GM23338 (cell line): Measurements from ENCODE around the gene NECTIN2. TPM values are rescaled to one million over a fixed set of nuclear protein-coding genes. Genes with fewer than 3 reads are reported as not detected.

Experiments
- ATAC-seq: fragments of 200-7000 bp; cut with Tn5 transposase; 3 replicates; pipeline ENCODE4 v1.9.1; 2020
- DNase-seq: peaks from one replicate; pipeline ENCODE4 v3.0.0-alpha.2; 2015; ENCODE audit warnings: low spot score
- H2AFZ ChIP-seq: fragments of 200-600 bp; sonication (generic); 2 replicates; pipeline ENCODE4 v1.8.0; 2016; ENCODE audit warnings: antibody characterized with exemption, mild to moderate bottlenecking, moderate library complexity
- H3F3A ChIP-seq: fragments of 200-600 bp; sonication (generic); replicated peaks from 2 replicates; pipeline ENCODE4 v1.8.0; 2017; ENCODE audit warnings: antibody characterized with exemption, mixed run types, low read depth
- H3K27ac ChIP-seq: fragments of 200-600 bp; sonication (generic); 2 replicates; pipeline ENCODE4 v1.6.1; 2016; ENCODE audit warnings: low read depth
- H3K27me3 ChIP-seq: fragments of 200-600 bp; sonication (generic); 2 replicates; pipeline ENCODE4 v1.8.0; 2016; ENCODE audit warnings: mild to moderate bottlenecking, mixed run types, moderate library complexity; ENCODE audit not compliant: insufficient read depth
- H3K36me3 ChIP-seq: fragments of 200-600 bp; sonication (generic); 2 replicates; pipeline ENCODE4 v1.8.0; 2016; ENCODE audit warnings: mild to moderate bottlenecking; ENCODE audit not compliant: insufficient read depth
- H3K4me1 ChIP-seq: fragments of 200-600 bp; sonication (generic); 2 replicates; pipeline ENCODE4 v1.8.0; 2016; ENCODE audit warnings: mild to moderate bottlenecking, moderate library complexity; ENCODE audit not compliant: insufficient read depth
- H3K4me2 ChIP-seq: fragments of 200-600 bp; sonication (generic); 2 replicates; pipeline ENCODE4 v1.7.1; 2017; ENCODE audit warnings: mixed run types
- H3K4me3 ChIP-seq: fragments of 200-600 bp; sonication (generic); 2 replicates; pipeline ENCODE4 v1.6.1; 2016; ENCODE audit warnings: mixed run types
- H3K79me2 ChIP-seq: fragments of 200-600 bp; sonication (generic); replicated peaks from 2 replicates; pipeline ENCODE4 v1.8.0; 2017; ENCODE audit warnings: mild to moderate bottlenecking; ENCODE audit not compliant: insufficient read depth
- H3K9me2 ChIP-seq: fragments of 200-600 bp; sonication (generic); 2 replicates; pipeline ENCODE4 v1.8.0; 2017; ENCODE audit not compliant: insufficient read depth
- H4K20me1 ChIP-seq: fragments of 200-600 bp; sonication (generic); replicated peaks from 2 replicates; pipeline ENCODE4 v1.8.0; 2017; ENCODE audit warnings: mild to moderate bottlenecking; ENCODE audit not compliant: insufficient read depth
- H3K27ac Mint-ChIP-seq: 2 replicates; pipeline ENCODE4 v1.8.0; 2020; ENCODE audit warnings: inconsistent platforms, mild to moderate bottlenecking, moderate library complexity, mixed read lengths
- H3K27me3 Mint-ChIP-seq: 3 replicates; pipeline ENCODE4 v1.8.0; 2022; ENCODE audit warnings: low read depth, mild to moderate bottlenecking, moderate library complexity, mixed read lengths, inconsistent platforms; ENCODE audit not compliant: insufficient read depth, poor library complexity
- H3K36me3 Mint-ChIP-seq: 3 replicates; pipeline ENCODE4 v1.8.0; 2021; ENCODE audit warnings: low read depth, mild to moderate bottlenecking, inconsistent platforms, moderate library complexity, mixed read lengths
- H3K4me1 Mint-ChIP-seq: 3 replicates; pipeline ENCODE4 v1.8.0; 2020; ENCODE audit warnings: mild to moderate bottlenecking, inconsistent platforms, mixed read lengths
- H3K4me3 Mint-ChIP-seq: 3 replicates; pipeline ENCODE4 v1.8.0; 2021; ENCODE audit warnings: moderate library complexity, mild to moderate bottlenecking, inconsistent platforms, mixed read lengths
- H3K9me3 Mint-ChIP-seq: 3 replicates; pipeline ENCODE4 v1.8.0; 2020; ENCODE audit warnings: moderate library complexity, mild to moderate bottlenecking, inconsistent platforms, mixed read lengths
- CREB1 ChIP-seq: fragments of 250-450 bp; sonication (Bioruptor Pico); IDR thresholded peaks from 2 replicates; pipeline ENCODE4 v1.5.0; 2020; ENCODE audit warnings: low read depth, mild to moderate bottlenecking, moderate library complexity
- EZH2 ChIP-seq: fragments of 200-600 bp; sonication (generic); IDR thresholded peaks from one replicate; pipeline ENCODE4 v1.8.0; 2017; ENCODE audit warnings: antibody characterized with exemption, mild to moderate bottlenecking, low read depth; ENCODE audit not compliant: unreplicated experiment
- EZH2phosphoT487 ChIP-seq: fragments of 200-600 bp; sonication (generic); IDR thresholded peaks from one replicate; pipeline ENCODE4 v1.8.1; 2018; ENCODE audit warnings: antibody characterized with exemption; ENCODE audit not compliant: unreplicated experiment
- JUNB ChIP-seq: IDR thresholded peaks from one replicate; pipeline ENCODE4 v1.6.1; 2016; ENCODE audit warnings: antibody characterized with exemption; ENCODE audit not compliant: unreplicated experiment
- POLR2AphosphoS5 ChIP-seq: IDR thresholded peaks from 2 replicates; pipeline ENCODE4 v1.6.1; 2016; ENCODE audit warnings: antibody characterized with exemption, low read depth
- STAT1 ChIP-seq: IDR thresholded peaks from one replicate; pipeline ENCODE4 v1.6.1; 2016; ENCODE audit warnings: antibody characterized with exemption; ENCODE audit not compliant: unreplicated experiment
- ZNF114 ChIP-seq: fragments of 250-450 bp; sonication (Bioruptor Pico); IDR thresholded peaks from 2 replicates; pipeline ENCODE4 v1.5.0; 2020; ENCODE audit warnings: mild to moderate bottlenecking, moderate library complexity
- ZNF462 ChIP-seq: fragments of 250-450 bp; sonication (Bioruptor Pico); IDR thresholded peaks from 2 replicates; pipeline ENCODE4 v1.5.0; 2020; ENCODE audit warnings: mild to moderate bottlenecking, moderate library complexity
- polyA plus RNA-seq: library from polyadenylated mRNA; unstranded; fragments of >200 nt; fragmentation: Nextera tagmentation; extraction: Ambion mirVana; gene quantifications from 2 replicates; pipeline ENCODE4 v1.2.1, GENCODE V29; 2016
- total RNA-seq: library from RNA; depleted of rRNA; stranded (reverse); fragments of >200 nt; shearing (Covaris generic); gene quantifications from 2 replicates; pipeline ENCODE4 v1.2.3, GENCODE V29; 2014
- TF ChIP-seq, protein P1 (sequence below): IDR thresholded peaks from 2 replicates; pipeline ENCODE4 v1.6.1; 2016; ENCODE audit warnings: antibody characterized with exemption

NECTIN2 gene
- total and polyA plus RNA-seq, 2 experiments from 2014 or later: 109 to 230 TPM

DNA sequence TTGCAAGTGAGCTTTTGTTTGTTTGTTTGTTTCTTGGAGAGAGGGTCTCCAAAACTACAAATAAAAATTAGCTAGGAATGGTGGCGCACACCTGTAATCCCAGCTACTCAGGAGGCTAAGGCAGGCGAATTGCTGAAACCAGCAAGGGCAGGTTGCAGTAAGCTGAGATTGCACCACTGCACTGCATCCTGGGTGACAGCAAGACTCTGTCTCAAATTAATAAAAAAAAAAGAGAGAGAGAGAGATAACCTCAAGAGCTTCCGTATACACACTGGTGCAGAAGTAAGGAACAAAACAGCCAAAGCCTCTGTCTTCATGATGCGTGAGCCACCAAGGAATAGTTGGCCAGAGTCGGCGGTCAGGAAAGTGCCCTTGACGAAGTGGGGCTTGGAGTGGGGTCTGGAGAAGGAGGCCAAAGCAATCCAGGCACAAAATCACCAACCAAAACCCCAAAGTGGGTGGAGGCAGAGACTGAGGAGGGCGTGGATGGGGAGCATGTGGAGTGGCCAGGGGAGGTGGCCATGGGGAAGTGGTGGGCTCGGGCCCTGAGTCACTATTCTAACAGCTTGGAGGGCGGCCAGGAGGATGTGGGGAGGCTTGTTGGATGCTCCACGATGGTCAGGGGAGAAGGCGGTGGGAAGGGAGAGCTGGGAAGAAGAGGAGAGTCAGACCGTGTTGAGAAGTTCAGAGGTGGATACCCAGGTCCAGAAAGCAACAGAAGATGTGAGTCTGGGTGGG, 23.8 kb downstream of the NECTIN2 start:
- H3K27me3 ChIP-seq: no peaks in the 10 kb centered on the region
- H2AFZ ChIP-seq: no peak overlapping the region
- Mint-ChIP-seq H3K27ac (no peak overlapping the region), H3K27me3 (peaks cover 12% of the 10 kb centered on the region), H3K9me3 (no peaks in the 10 kb centered on the region), H3K4me3 (no peak overlapping the region; the same call in 2 of the 3 replicates), H3K36me3 (peaks cover 81% of the 10 kb centered on the region), H3K4me1 (no peaks in the 10 kb centered on the region)
- H3K4me1 ChIP-seq: no peaks in the 10 kb centered on the region
- H3K36me3 ChIP-seq: peaks cover 21% of the 10 kb centered on the region
- TF ChIP-seq ZNF462 (CRISPR knock-in tag) (no peak), JUNB (no peak), EZH2phosphoT487 (no peak), CREB1 (CRISPR knock-in tag) (no peak), ZNF114 (CRISPR knock-in tag) (no peak), STAT1 (no peak), EZH2 (no peak), POLR2AphosphoS5 (no peak)
- TF ChIP-seq, protein P1, sequence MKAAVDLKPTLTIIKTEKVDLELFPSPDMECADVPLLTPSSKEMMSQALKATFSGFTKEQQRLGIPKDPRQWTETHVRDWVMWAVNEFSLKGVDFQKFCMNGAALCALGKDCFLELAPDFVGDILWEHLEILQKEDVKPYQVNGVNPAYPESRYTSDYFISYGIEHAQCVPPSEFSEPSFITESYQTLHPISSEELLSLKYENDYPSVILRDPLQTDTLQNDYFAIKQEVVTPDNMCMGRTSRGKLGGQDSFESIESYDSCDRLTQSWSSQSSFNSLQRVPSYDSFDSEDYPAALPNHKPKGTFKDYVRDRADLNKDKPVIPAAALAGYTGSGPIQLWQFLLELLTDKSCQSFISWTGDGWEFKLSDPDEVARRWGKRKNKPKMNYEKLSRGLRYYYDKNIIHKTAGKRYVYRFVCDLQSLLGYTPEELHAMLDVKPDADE: no peak
- ATAC-seq: no peak
- H3K9me2 ChIP-seq: no peaks in the 10 kb centered on the region
- no peak for DNase-seq
- H3K4me2 ChIP-seq: no peak overlapping the region
- no peak overlapping the region for H3K4me3 ChIP-seq
- no peak overlapping the region for H3K27ac ChIP-seq
- H4K20me1 ChIP-seq: peaks cover 20% of the 10 kb centered on the region
- 0 out of 2 replicates have a peak, but pooled peaks cover 11% of the 10 kb centered on the region for H3F3A ChIP-seq
- peaks cover 4% of the 10 kb centered on the region; the same call in 1 of the 2 replicates for H3K79me2 ChIP-seq
